ENCODE results near the gene VAC14.
"Not testable (repeated sequence)": the region's sequence is repeated elsewhere in the genome, so short reads cannot be mapped to it uniquely, and the experiment has no call there.

VAC14 gene

DNA sequence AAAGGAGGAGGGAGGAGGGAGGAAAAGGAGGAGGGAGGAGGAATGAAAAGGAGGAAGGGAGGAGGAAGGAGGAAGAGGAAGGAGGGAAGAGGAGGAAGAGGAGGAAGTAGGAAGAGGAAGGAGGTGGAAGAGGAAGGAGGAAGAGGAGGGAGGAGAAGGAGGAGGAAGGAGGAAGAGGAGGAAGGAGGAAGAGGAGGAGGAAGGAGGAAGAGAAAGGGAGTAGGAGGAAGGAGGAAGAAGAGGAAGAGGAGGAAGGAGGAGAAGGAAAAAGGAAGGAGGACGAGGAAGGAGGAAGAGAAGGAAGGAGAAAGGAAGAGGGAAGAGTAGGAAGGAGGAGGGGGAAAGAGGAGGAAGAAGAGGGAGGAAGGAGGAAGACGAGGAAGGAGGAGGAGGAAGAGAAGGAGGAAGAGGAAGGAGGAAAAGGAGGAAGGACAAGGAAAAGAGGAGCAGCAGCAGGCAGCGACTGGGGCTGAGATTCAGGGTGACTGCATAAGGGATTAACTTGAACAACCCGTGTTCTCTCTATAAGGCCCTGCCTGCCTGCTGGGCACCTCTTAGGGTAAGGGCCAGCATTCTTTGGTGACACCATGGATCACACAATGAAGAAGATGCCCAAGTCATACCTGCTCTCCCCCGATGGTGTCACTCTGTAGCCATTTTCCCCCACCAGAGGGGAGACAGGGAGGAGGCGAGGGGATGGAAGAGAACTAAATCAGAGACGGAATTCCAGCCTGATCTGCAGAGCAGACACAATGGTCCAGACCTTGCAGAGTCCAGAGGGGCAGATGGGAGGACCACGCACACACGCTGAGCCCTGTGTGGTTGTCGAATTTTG lies 156.0 kb downstream of the VAC14 start:
- no peak for DNase-seq (ENCODE audit: low spot score)

DNA sequence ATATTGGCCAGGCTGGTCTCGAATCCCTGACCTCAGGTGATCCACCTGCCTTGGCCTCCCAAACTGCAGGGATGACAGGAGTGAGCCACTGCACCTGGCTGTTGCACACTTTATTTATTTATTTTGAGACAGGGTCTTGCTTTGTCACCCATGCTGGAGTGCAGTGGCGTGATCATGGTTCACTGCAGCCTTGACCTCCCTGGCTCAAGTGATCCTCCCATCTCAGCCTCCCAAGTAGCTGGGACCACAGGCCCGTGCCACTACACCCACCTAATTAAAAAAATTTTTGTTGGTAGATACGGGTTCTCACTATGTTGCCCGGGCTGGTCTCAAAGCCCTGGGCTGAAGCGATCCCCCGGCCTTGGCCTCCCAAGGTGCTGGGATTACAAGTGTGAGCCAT lies 157.7 kb downstream of the VAC14 start:
- DNase-seq (ENCODE audit: low spot score), result not testable (repeated sequence)

DNA sequence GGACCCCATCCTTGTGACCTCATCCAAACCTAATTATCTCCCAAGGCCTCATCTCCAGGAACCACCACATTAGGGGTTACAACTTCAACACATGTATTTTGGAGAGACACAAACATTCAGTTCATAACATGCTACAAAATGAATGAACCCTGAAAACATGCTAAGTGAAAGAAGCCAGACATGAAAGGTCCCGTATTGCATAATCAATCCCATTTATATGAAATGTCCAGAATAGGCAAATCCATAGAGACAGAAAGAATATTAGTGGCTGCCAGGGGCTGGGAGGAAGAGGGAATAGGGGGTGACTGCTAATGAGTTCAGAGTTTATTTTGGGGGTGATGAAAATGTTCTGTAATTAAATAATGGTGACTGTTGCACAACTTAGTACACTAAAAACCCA lies 158.3 kb downstream of the VAC14 start:
- no peak for DNase-seq (ENCODE audit: low spot score)

DNA sequence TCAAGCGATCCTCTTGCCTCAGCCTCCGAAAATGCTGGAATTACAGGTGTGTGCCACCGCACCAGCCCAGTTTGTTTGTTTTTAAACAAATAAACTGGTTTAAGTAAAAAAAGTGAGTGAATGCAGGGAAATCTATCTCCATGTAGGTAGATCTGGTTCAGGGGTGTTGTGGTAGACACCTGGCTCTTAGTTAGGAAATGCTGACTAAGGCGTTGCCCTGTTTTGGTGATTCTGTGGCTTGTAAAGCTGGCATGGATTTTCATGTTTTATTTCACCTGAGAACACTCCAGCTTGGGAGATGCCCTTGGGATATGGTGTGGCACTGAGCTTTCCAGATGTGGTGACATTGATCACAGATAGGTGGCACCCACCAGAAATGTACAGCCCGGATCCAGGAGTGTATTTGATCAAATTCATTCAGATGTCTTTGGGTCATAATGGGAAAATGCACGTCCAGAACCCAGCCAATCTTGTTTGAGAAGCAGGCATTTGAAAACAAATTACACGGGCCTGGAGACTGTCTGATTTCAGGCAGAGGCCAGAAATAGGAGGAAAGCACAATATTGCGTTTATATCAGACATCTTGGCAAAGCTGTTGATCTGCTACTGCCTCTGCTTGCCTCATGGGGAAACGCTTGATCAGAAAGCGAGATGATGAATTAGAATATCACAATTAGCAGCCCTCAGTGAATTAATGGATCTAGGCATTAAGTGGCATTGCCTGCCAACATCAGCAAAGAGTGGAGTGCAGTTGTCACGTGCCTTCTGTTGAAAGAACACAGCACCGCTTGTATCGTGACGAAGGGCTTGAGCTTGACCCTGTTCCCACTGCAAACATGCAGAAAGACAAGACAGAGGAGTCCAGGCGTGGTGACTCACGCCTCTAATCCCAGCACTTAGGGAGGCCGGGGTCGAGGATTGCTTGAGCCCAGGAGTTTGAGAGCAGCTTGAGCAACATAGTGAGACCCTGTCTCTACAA lies 161.9 kb downstream of the VAC14 start:
- no peak for DNase-seq (ENCODE audit: low spot score)
